HG02759 (cell line): ENCODE results near the gene BAHCC1.

Experiments
- ATAC-seq: cut with Tn5 transposase; IDR thresholded peaks from one replicate; pipeline ENCODE4 v1.9.1; 2021; ENCODE audit warnings: mild to moderate bottlenecking, moderate library complexity; ENCODE audit not compliant: unreplicated experiment

BAHCC1 gene

GRCh38 chr17:81457401-81457800 is 62.1 kb downstream of the BAHCC1 start:
- ATAC-seq = no peak

GRCh38 chr17:81457917-81458555 is 62.8 kb downstream of the BAHCC1 start:
- ATAC-seq = no peak

- ATAC-seq = no peak
These were observed 63.4 kb downstream of the BAHCC1 start for GRCh38 chr17:81458628-81459027.

GRCh38 chr17:81459224-81459623 is 64.0 kb downstream of the BAHCC1 start:
- no peak for ATAC-seq

GRCh38 chr17:81459864-81460263 is 64.6 kb downstream of the BAHCC1 start:
- no peak for ATAC-seq

GRCh38 chr17:81460856-81461460 is 65.7 kb downstream of the BAHCC1 start:
- no peak for ATAC-seq

GRCh38 chr17:81461607-81462500 is 66.6 kb downstream of the BAHCC1 start:
- ATAC-seq = no peak

GRCh38 chr17:81462506-81463125 is 67.4 kb downstream of the BAHCC1 start:
- no peak for ATAC-seq

- no peak for ATAC-seq
These were observed 68.2 kb downstream of the BAHCC1 start for GRCh38 chr17:81463506-81463905.

GRCh38 chr17:81464586-81464985 is 69.3 kb downstream of the BAHCC1 start:
- no peak for ATAC-seq

- no peak for ATAC-seq
These were observed 70.7 kb downstream of the BAHCC1 start for GRCh38 chr17:81465910-81466309.

- no peak for ATAC-seq
These were observed 71.6 kb downstream of the BAHCC1 start for GRCh38 chr17:81466564-81467472.

- ATAC-seq = no peak
These were observed 73.0 kb downstream of the BAHCC1 start for GRCh38 chr17:81468111-81468769.

- no peak for ATAC-seq
These were observed 73.5 kb downstream of the BAHCC1 start for GRCh38 chr17:81468770-81469121.

- ATAC-seq = no peak
These were observed 74.0 kb downstream of the BAHCC1 start for GRCh38 chr17:81469266-81469665.

- no peak for ATAC-seq
These were observed 75.2 kb downstream of the BAHCC1 start for GRCh38 chr17:81470270-81470943.

- ATAC-seq = no peak
These were observed 75.9 kb downstream of the BAHCC1 start for GRCh38 chr17:81470944-81471817.

GRCh38 chr17:81471818-81472456 is 76.7 kb downstream of the BAHCC1 start:
- ATAC-seq = no peak
